NCI-H524 (cell line): ENCODE data around the gene TPSD1.
"Not testable (repeated sequence)": the region's sequence is repeated elsewhere in the genome, so short reads cannot be mapped to it uniquely, and the experiment has no call there.

Source experiments
- DNase-seq, 2 experiments: peaks; one replicate each; lab custom pipeline; 2025; lab: John Stamatoyannopoulos, UW

Gene TPSD1

GRCh38 chr16:1241081-1241480, 14.8 kb upstream of the TPSD1 start:
- DNase-seq: not testable (repeated sequence)

DNA sequence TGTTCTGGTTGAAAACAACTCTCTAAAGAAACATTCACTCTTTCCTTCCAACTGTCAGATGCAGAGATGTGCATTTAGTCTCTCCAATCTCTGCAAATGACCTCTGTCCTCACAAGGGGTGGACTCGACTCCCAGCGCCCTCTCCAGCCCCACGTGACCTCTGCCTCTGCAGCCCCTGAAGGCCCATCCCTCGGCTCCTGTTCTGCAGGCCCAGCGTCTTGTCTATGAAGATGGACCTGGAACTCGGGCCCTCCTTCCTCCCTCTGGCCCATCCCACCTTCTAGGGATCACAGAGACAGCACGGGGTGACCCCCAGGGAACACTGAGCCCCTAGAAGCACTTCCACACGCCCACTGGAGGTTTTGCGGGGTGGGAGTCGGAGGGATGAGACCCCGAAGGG, 12.5 kb upstream of the TPSD1 start:
- DNase-seq: not testable (repeated sequence)

DNA sequence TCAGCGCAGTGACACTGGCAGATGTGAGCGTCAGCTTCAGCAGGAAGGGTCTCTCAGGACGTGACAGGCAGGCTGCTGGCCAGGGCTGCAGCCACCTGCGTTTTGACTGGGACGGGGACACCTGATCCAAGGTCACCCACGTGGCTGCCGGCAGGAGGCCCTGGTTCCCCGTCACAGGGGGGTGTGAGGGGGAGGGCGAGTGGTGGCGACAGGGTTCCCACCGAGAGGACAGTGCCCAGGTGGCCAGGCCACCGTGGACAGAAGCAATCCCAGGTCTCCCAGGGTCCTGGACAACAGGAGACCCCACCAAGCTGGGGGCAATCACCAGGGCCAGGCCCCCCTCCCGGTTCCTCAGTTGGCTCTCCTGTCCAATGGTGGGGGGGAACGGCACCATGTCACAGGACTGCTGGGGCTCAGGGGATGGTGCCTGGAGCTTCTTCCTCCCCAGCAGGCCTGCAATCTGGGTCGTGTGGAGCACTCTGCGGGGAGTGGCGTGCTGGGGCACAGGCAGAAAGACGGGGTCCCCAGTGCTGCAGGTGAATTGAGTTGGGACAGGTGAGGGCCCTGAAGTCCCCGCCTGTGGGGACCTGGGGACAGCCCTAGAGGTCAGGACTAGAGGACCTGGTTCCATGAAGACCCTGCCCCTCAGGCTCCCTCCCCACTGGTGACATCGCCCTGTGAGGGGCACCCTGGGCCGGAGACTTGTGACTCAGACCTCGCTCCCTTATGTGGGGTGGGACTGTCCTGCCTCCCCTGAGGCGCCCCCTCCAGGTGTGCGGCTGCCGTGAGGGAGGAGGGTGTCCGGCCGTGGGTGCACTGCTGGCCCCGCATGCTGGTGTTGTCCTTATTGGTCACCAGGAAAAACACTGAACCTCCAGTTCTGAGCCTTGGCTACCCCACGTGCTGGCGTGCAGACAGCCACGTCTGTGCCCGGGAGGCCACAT, 11.7 kb upstream of the TPSD1 start:
- DNase-seq: not testable (repeated sequence)

- DNase-seq: no peak
Measured at GRCh38 chr16:1244881-1245280, 11.0 kb upstream of the TPSD1 start.

GRCh38 chr16:1245452-1246020, 10.3 kb upstream of the TPSD1 start:
- no peak for DNase-seq

DNA sequence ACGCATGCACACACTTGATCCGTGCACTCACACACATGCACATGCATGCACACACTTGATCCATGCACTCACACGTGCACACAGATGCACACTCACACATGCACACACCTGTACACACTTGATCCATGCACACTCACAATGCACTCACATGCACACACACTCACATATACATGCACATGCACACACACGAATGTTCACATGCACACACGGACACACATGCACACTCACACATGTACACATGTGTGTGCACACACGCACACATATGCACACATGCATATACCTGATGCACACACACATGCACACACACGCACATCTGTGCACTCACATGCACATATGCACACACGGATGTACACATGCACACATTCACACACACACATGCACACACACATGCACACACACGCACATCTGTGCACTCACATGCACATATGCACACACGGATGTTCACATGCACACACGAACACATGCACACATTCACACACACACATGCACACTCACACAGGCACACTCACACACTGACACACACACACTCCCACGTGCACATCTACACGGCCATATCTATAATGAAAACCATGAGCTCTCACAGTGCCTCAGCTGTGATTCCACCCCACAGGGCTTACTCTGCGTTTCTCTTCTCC, 7.8 kb upstream of the TPSD1 start:
- not testable (repeated sequence) for DNase-seq

GRCh38 chr16:1249031-1249755, 6.7 kb upstream of the TPSD1 start:
- DNase-seq: not testable (repeated sequence)

GRCh38 chr16:1253701-1254364, 2.0 kb upstream of the TPSD1 start:
- DNase-seq: not testable (repeated sequence)

DNA sequence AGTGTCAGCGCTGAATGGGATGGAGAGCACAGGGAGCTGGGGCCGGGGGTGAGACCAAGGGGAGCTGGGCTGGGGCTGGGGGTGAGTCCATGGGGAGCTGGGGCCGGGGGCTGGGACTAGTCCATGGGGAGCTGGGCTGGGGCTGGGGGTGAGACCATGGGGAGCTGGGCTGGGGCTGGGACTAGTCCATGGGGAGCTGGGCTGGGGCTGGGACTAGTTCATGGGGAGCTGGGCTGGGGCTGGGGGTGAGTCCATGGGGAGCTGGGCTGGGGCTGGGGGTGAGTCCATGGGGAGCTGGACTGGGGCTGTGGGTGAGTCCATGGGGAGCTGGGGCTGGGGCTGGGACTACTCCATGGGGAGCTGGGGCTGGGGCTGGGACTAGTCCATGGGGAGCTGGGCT, 1.0 kb upstream of the TPSD1 start:
- not testable (repeated sequence) for DNase-seq

- not testable (repeated sequence) for DNase-seq
Measured at GRCh38 chr16:1256296-1256873, 516 bp downstream of the TPSD1 start.

DNA sequence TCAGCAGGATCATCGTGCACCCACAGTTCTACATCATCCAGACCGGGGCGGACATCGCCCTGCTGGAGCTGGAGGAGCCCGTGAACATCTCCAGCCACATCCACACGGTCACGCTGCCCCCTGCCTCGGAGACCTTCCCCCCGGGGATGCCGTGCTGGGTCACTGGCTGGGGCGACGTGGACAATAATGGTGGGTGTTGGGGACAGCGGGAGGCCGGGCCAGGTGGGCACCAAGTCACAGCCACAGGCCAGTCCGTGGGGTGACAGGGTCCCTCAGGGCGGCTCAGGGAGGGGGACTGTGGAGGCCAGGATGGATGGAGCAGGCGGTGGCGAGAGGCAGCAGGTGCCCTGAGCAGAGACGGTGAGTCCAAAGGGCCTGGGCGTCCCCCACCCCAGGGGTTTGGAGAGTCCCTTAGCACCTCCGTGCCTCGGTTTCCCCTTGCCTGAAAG, 1.0 kb downstream of the TPSD1 start:
- DNase-seq: no peak

DNA sequence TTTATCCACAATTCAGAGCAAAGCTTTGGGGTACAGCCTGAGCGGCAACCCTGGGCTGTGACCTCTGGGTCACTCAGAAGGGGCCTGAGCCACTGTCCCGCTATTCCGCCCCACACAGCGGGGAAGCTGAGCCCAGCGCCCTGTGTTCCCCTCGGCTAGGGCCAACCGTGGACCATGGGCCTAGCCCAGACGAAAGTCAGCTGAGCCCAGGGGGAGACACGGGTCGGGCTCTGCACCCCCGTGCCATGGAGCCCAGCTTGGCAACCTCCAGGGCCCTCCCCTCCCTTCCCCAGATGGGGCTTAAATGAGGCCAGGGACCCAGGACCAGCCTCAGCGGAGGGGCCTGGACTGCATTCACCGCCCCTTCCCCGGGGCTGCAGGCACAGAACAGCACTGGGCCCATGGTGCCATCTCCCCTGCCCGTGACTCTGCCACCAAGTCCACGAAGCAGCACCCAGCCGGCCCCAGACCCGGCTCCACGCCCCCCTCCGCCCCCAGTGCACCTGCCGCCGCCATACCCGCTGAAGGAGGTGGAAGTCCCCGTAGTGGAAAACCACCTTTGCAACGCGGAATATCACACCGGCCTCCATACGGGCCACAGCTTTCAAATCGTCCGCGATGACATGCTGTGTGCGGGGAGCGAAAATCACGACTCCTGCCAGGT, 1.8 kb downstream of the TPSD1 start:
- no peak for DNase-seq

GRCh38 chr16:1258225-1258600, 2.3 kb downstream of the TPSD1 start:
- DNase-seq: no peak

GRCh38 chr16:1258906-1259759, 3.3 kb downstream of the TPSD1 start:
- DNase-seq: no peak

DNA sequence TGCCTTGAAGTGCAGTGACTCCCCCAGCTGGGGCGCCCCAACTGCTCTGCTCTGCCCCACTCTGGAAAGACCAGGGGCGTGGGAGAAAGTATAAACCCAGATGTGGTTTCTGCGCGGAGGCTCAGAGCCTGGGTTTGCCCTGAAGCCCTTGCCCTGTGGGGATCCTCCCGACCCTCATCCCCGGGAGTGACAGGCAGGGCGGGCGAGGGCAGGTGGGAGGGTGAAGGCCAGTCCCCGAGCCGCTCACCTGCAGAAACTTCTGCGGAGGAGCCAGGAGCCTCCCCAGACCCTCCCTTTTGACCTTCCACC, 3.8 kb downstream of the TPSD1 start:
- DNase-seq: no peak

DNA sequence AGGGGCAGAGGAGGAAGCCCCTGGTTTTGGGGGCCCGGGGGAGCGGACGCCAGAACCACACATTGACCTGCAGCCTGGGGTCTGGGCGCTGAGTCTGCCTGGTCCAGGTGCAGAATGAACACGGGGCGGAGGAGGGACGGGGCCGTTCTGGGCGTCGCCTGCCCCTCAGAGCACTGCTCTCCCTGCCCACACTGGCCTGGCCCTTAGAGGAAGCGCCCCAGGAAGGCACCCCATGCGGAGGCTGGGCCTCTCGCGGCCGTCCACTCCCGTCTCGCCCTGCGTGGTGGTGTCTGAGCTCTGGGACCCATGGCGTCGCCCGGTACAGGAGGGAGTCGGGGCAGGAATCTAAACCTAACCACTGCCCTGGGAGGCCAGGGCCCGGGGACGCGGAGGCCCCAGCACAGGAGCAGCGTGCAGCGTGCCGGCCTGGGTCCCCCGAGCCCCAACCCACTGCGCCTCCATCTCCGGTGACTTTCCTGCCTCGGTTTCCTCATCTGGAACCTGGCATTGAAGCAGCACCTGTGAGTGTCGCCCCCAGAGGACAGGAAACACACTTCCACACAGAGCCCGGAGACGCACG, 4.3 kb downstream of the TPSD1 start:
- DNase-seq: no peak

- DNase-seq: peak in 1 of 2 experiments; percentile 38
Measured at GRCh38 chr16:1261131-1261892, 5.4 kb downstream of the TPSD1 start.

DNA sequence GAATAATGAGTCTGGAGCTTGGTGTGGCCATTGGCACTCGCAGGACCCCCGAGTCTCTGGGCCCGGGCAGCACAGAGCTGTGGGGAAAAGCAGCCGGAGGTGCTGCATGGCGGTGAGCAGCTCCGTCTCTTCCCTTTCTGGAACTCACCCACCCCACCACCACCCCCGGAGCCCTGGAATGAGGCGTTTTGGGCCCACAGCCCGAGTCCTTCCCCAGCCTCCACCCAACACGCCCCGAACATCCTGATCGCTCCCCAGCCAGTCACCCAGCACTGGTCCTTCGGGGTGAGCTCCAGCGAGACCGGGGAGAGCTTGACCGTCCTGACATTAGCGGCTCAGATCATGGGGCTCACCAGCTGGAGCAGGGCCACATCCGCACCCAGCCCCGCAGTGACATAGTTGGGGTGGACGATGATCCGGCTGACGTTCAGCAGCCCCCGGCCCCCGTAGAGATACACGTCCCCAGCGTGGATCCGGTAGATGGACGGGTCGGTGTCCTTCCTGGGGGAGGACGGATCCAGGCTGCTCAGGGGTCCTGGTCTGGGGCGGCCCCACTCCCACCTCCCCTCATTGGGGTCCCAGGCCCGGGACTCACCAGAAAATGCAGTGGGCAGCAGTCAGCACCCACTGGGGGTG, 6.5 kb downstream of the TPSD1 start:
- DNase-seq: no peak
